Progenitor cell of endocrine pancreas (in vitro differentiated cells): Measurements from ENCODE around the gene DCHS2. TPM values are rescaled to one million over a fixed set of nuclear protein-coding genes. Genes with fewer than 3 reads are reported as not detected.

ENCODE experiments used
- DNase-seq: peaks from one replicate; pipeline ENCODE4 v3.0.0; 2021; ENCODE audit warnings: low spot score; ENCODE audit not compliant: unreplicated experiment
- H3K27ac Mint-ChIP-seq: 2 replicates; pipeline ENCODE4 v1.8.0; 2021; ENCODE audit warnings: mild to moderate bottlenecking, moderate library complexity, mixed read lengths
- H3K27me3 Mint-ChIP-seq: 2 replicates; pipeline ENCODE4 v1.8.0; 2021; ENCODE audit warnings: mixed read lengths
- H3K36me3 Mint-ChIP-seq: 2 replicates; pipeline ENCODE4 v1.8.0; 2022; ENCODE audit warnings: mixed read lengths; ENCODE audit not compliant: insufficient read depth
- H3K4me1 Mint-ChIP-seq: 2 replicates; pipeline ENCODE4 v1.8.0; 2021; ENCODE audit warnings: low read depth, mixed read lengths
- H3K4me3 Mint-ChIP-seq: 2 replicates; pipeline ENCODE4 v1.8.0; 2021; ENCODE audit warnings: low read depth, mild to moderate bottlenecking, moderate library complexity, mixed read lengths
- H3K9me3 Mint-ChIP-seq: 2 replicates; pipeline ENCODE4 v1.8.0; 2021; ENCODE audit warnings: low read depth, mixed read lengths
- CTCF ChIP-seq: fragments of 200-600 bp; sonication (generic); IDR thresholded peaks from one replicate; pipeline ENCODE4 v1.5.0; 2021; ENCODE audit warnings: antibody characterized with exemption, mild to moderate bottlenecking; ENCODE audit not compliant: unreplicated experiment
- total RNA-seq: library from RNA; stranded (reverse); gene quantifications from 2 replicates; pipeline ENCODE4 v1.2.1, GENCODE V29; 2021

DCHS2 gene
- total RNA-seq, 1 donor from 2014 or later: 0.43 TPM

- peaks cover 7% of the 10 kb centered on the region for H3K27me3 Mint-ChIP-seq
- H3K4me3 Mint-ChIP-seq: no peak overlapping the region
- no peak for DNase-seq
- TF ChIP-seq CTCF: no peak
- no peaks in the 10 kb centered on the region for H3K9me3 Mint-ChIP-seq
- no peak overlapping the region for H3K27ac Mint-ChIP-seq
- no peaks in the 10 kb centered on the region for H3K4me1 Mint-ChIP-seq
- H3K36me3 Mint-ChIP-seq: no peaks in the 10 kb centered on the region
Observed at GRCh38 chr4:154364066-154364845, 127.3 kb downstream of the DCHS2 start.

- no peaks in the 10 kb centered on the region for H3K36me3 Mint-ChIP-seq
- DNase-seq: no peak
- no peak overlapping the region for H3K27ac Mint-ChIP-seq
- no peaks in the 10 kb centered on the region for H3K4me1 Mint-ChIP-seq
- no peak for TF ChIP-seq CTCF
- no peak overlapping the region for H3K4me3 Mint-ChIP-seq
- H3K9me3 Mint-ChIP-seq: no peaks in the 10 kb centered on the region
- no peaks in the 10 kb centered on the region for H3K27me3 Mint-ChIP-seq
Observed at GRCh38 chr4:154361450-154361849, 130.1 kb downstream of the DCHS2 start.

- TF ChIP-seq CTCF: no peak
- H3K4me1 Mint-ChIP-seq: no peaks in the 10 kb centered on the region
- no peaks in the 10 kb centered on the region for H3K36me3 Mint-ChIP-seq
- no peak for DNase-seq
- no peak overlapping the region for H3K27ac Mint-ChIP-seq
- H3K4me3 Mint-ChIP-seq: no peak overlapping the region
- H3K27me3 Mint-ChIP-seq: no peaks in the 10 kb centered on the region
- H3K9me3 Mint-ChIP-seq: no peaks in the 10 kb centered on the region
Observed at GRCh38 chr4:154360491-154360890, 131.1 kb downstream of the DCHS2 start.

GRCh38 chr4:154354883-154355282 lies 136.7 kb downstream of the DCHS2 start:
- TF ChIP-seq CTCF: no peak
- no peak overlapping the region for H3K27ac Mint-ChIP-seq
- H3K27me3 Mint-ChIP-seq: no peaks in the 10 kb centered on the region

GRCh38 chr4:154349829-154350228 lies 141.8 kb downstream of the DCHS2 start:
- TF ChIP-seq CTCF: peak; percentile 58
- Mint-ChIP-seq H3K4me1 (no peaks in the 10 kb centered on the region), H3K4me3 (no peak overlapping the region), H3K36me3 (no peaks in the 10 kb centered on the region), H3K9me3 (no peaks in the 10 kb centered on the region), H3K27me3 (no peaks in the 10 kb centered on the region), H3K27ac (no peak overlapping the region)
- DNase-seq: no peak

More at GRCh38 chr4:154354883-154355282, 136.7 kb downstream of the DCHS2 start:
- no peak overlapping the region for H3K4me3 Mint-ChIP-seq
- H3K4me1 Mint-ChIP-seq: no peaks in the 10 kb centered on the region
- H3K36me3 Mint-ChIP-seq: no peaks in the 10 kb centered on the region
- H3K9me3 Mint-ChIP-seq: no peaks in the 10 kb centered on the region
- no peak for DNase-seq
